GM12872 (cell line): Measurements from ENCODE around the gene PRRG1.

Experiments
- TF ChIP-seq, protein P1 (sequence below): IDR thresholded peaks from 3 replicates; pipeline ENCODE4 v1.5.1; 2011; ENCODE audit warnings: low read depth, mild to moderate bottlenecking, low read length, moderate library complexity; ENCODE audit not compliant: insufficient read depth

PRRG1 gene

DNA sequence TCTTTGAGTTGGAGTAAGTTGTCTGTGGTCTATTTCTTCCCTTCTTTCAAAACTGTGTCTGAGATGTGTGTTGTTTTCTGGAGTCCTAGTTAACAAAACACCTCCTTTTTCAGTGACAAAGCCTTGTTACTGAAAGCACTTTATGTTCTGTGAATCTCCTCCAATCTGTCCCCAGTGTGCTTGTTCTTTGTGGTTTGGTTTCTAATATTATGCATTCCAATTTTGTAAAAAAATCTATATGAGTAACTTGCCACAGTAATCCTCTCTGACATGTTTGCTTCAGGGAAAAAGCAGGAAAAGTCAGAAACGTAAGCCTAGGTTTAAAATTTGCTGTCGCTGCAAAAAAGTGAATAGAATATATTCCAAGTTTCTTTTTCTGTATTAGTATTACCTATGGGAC, 12.4 kb downstream of the PRRG1 start:
- TF ChIP-seq, protein P1, sequence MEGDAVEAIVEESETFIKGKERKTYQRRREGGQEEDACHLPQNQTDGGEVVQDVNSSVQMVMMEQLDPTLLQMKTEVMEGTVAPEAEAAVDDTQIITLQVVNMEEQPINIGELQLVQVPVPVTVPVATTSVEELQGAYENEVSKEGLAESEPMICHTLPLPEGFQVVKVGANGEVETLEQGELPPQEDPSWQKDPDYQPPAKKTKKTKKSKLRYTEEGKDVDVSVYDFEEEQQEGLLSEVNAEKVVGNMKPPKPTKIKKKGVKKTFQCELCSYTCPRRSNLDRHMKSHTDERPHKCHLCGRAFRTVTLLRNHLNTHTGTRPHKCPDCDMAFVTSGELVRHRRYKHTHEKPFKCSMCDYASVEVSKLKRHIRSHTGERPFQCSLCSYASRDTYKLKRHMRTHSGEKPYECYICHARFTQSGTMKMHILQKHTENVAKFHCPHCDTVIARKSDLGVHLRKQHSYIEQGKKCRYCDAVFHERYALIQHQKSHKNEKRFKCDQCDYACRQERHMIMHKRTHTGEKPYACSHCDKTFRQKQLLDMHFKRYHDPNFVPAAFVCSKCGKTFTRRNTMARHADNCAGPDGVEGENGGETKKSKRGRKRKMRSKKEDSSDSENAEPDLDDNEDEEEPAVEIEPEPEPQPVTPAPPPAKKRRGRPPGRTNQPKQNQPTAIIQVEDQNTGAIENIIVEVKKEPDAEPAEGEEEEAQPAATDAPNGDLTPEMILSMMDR, result no peak

DNA sequence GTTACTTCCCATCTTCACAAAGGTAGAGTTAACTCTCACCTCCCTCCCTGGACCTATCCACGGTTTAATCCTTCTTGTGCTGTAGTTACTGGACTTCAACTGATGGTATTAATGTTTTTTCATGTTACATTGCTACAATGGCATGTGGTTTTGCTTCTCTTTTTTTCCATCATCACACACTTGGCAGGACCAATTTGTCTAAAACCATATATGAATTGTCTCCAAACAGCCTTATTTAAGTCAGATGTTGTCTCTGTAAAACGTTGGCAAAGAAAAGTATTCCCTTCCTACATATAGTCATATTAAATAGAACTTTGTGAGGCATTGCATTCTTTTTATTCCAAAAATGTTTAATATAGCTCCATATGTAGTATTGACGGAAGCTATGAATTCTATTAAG, 15.5 kb downstream of the PRRG1 start:
- TF ChIP-seq, protein P1, result no peak

DNA sequence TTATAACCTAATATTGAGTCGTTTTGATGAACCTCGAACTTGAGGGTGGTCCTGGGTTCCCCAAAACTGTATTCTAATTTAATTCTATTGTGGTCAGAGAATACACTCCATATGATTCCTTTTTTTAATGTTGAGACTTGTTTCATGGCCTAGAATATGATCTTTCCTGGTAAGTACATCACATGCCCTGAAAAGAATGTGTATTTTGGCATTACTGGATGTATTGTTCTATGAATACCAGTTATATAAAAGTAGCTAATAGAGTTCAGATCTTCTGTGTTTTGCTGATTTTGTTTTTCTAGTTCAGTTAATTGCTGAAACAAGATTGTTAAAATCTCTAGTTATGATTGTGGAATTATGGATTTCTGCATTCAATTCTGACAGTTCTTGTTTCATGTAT, 18.8 kb downstream of the PRRG1 start:
- TF ChIP-seq, protein P1, result no peak

DNA sequence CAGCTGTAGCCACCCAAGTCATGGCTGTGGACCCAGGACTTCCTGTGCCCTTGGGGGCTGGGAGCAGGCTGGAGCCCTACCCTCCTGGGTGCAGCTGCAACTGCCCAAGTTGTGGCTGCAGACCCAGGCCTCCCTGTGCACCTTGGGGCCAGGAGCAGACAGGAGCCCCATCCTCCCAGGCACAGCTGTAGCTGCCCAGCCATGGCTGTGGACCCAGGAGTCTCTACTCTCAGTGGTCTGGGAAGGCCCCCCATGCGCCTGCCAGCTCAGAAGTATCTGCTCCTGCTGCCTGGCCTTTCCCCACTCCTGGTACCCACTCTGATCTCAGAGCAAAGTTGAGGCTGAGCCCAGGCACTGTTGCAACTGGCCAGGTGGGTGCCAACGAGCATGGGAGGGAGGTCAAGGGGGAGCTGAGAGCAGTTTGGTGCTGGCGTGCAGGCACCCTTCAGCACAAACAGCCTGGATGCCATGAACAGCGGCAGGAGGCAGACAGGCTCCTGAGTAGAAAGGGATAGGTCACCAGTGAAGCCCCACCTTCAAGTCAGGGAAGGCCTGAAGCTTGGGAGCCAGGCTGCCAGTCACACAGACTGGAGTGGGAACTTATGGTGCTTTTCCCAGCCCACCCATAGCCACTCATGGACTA, 21.5 kb downstream of the PRRG1 start:
- TF ChIP-seq, protein P1, result no peak

- TF ChIP-seq, protein P1, result no peak
Measured at GRCh38 chrX:37371578-37371991, 22.4 kb downstream of the PRRG1 start.

DNA sequence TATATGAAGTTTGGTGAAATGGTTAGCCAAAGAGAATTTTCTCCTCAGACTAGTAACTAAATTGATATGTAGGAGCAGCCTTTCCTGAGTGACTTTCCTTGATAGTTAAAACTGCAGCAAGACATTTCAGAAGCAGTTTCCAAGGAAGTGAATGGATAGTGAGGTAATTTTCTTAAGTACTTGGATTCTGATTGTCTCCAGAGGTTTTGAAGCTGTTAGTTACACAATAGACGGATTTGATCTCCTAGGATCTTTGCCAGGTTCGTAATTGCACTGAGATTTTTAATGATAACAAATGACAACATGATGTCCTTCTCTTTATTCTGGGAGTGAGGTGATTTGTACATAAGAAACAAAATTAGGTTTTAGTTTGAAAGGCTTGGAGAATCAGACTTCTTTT, 29.2 kb downstream of the PRRG1 start:
- TF ChIP-seq, protein P1, result no peak

- TF ChIP-seq, protein P1, result no peak
Measured at GRCh38 chrX:37378830-37379229, 29.7 kb downstream of the PRRG1 start.

GRCh38 chrX:37380256-37380655, 31.1 kb downstream of the PRRG1 start:
- TF ChIP-seq, protein P1, result no peak
